Transverse colon (tissue), 4 donors: Measurements from ENCODE around the gene TMEM167A. TPM values are rescaled to one million over a fixed set of nuclear protein-coding genes. Genes with fewer than 3 reads are reported as not detected.

Experiments used
- DNase-seq: peaks from one replicate; pipeline ENCODE4 v3.0.0-alpha.2; 2019
- H3K27ac ChIP-seq, 4 donors: fragments of 200-600 bp; sonication (generic); 2 replicates each; pipeline ENCODE4 v1.5.1; 2016 to 2018; ENCODE audit warnings: inconsistent platforms in 4 of 4
- H3K27me3 ChIP-seq: fragments of 200-600 bp; sonication (generic); 2 replicates; pipeline ENCODE4 v1.5.1; 2017; ENCODE audit warnings: inconsistent platforms
- H3K36me3 ChIP-seq, 4 donors: fragments of 200-600 bp; sonication (generic); 2 replicates each; pipeline ENCODE4 v1.5.1; 2017 to 2019; ENCODE audit warnings: inconsistent platforms in 4 of 4
- H3K4me1 ChIP-seq, 4 donors: fragments of 200-600 bp; sonication (generic); 2 replicates each; pipeline ENCODE4 v1.5.1; 2017 to 2020; ENCODE audit warnings: inconsistent platforms in 4 of 4
- H3K4me3 ChIP-seq, 4 donors: fragments of 200-600 bp; sonication (generic); 1 replicate in 1 of 4; 2 replicates in 3 of 4; pipeline versions ENCODE4 v1.5.1 to v1.6.1; 2017 to 2019; ENCODE audit warnings: inconsistent platforms in 4 of 4
- H3K9me3 ChIP-seq, 2 donors: fragments of 200-600 bp; sonication (generic); 2 replicates each; pipeline ENCODE4 v1.5.1; 2017 to 2019; ENCODE audit warnings: inconsistent platforms in 2 of 2
- CTCF ChIP-seq, 5 experiments: fragments of 200-600 bp in 3 of 5; fragments of 450-650 bp in 2 of 5; sonication (generic) in 3 of 5; IDR thresholded peaks; 1 replicate in 2 of 5; 2 replicates in 3 of 5; pipeline ENCODE4 v1.5.1; 2016 to 2017; ENCODE audit warnings: antibody characterized with exemption in 5 of 5, inconsistent platforms in 3 of 5, mild to moderate bottlenecking in 2 of 5, moderate library complexity in 1 of 5
- EP300 ChIP-seq: sonication (generic); formaldehyde crosslinking; IDR thresholded peaks from one replicate; pipeline ENCODE4 v1.6.1; 2017; ENCODE audit warnings: antibody characterized with exemption, low read depth
- POLR2A ChIP-seq: fragments of 450-650 bp; IDR thresholded peaks from one replicate; pipeline ENCODE4 v1.6.1; 2016; ENCODE audit warnings: antibody characterized with exemption, mild to moderate bottlenecking, moderate library complexity
- POLR2AphosphoS5 ChIP-seq, 3 donors: sonication (generic); formaldehyde crosslinking; IDR thresholded peaks; one replicate each; pipeline ENCODE4 v1.6.1; 2016; ENCODE audit warnings: antibody characterized with exemption in 3 of 3
- WGBS, 2 donors: methylation state at CpG; one replicate each; pipeline ENCODE4 v1.1.5; 2018; ENCODE audit warnings: low coverage in 1 of 2; 5-methylcytosine and 5-hydroxymethylcytosine counted together
- in situ Hi-C, 4 donors: fragments of 200-750 bp; cut with MboI; loops; one replicate each; pipeline versions ENCODE4 v1.15.0 to v1.15.1; 2017; ENCODE audit warnings: low sequenced_read_pairs in 3 of 4, low pct_ligation_motif_present in 1 of 4, low pct_unique_long_range_greater_than_20kb in 1 of 4
- intact Hi-C: fragments of 100-400 bp; cut with DNase I; formaldehyde crosslinking; loops from one replicate; pipeline ENCODE4 v1.15.1; 2023; ENCODE audit warnings: low total_unique reads
- total RNA-seq, 4 donors: library from RNA; depleted of rRNA; stranded (reverse); fragments of >200 nt; gene quantifications; one replicate each; pipeline ENCODE4 v1.1.0, GENCODE V29; 2016

Gene TMEM167A
- total RNA-seq, 4 donors from 2014 or later = 7.0 to 42.9 (median 32.4) TPM

GRCh38 chr5:83044926-83045325 is 32.3 kb downstream of the TMEM167A start:
- in situ Hi-C loops = no loop called here
- intact Hi-C loops = no loop called here
- WGBS, 2 donors = 67 to 72% methylated on average over 1 to 2 of the region's 2 CpGs
- H3K27ac ChIP-seq = no peak overlapping the region
- no peaks in the 10 kb centered on the region for H3K36me3 ChIP-seq
- no peak for DNase-seq
- TF ChIP-seq CTCF (IDR thresholded peaks at IDR 0.05) = no peak
- TF ChIP-seq POLR2A = no peak
- TF ChIP-seq EP300 = no peak
- no peak for TF ChIP-seq POLR2AphosphoS5 (IDR thresholded peaks at IDR 0.05)
- no peaks in the 10 kb centered on the region for H3K27me3 ChIP-seq
- no peaks in the 10 kb centered on the region for H3K9me3 ChIP-seq
- H3K4me3 ChIP-seq = no peak overlapping the region
- no peaks in the 10 kb centered on the region for H3K4me1 ChIP-seq

GRCh38 chr5:83042507-83042906 is 34.7 kb downstream of the TMEM167A start:
- H3K36me3 ChIP-seq = no peaks in the 10 kb centered on the region
- no peak overlapping the region for H3K27ac ChIP-seq
- no peak for DNase-seq
- intact Hi-C loops (no loop called here), in situ Hi-C loops (no loop called here)
- WGBS, 2 donors = 94 to 100% methylated on average over 1 to 3 of the region's 3 CpGs
- no peak for TF ChIP-seq POLR2AphosphoS5 (IDR thresholded peaks at IDR 0.05)
- no peaks in the 10 kb centered on the region for H3K9me3 ChIP-seq
- no peaks in the 10 kb centered on the region for H3K4me1 ChIP-seq
- no peak overlapping the region for H3K4me3 ChIP-seq
- no peaks in the 10 kb centered on the region for H3K27me3 ChIP-seq

GRCh38 chr5:83038924-83039323 is 38.3 kb downstream of the TMEM167A start:
- WGBS, 2 donors = 84 to 93% methylated on average over 3 of the region's 3 CpGs
- DNase-seq = no peak
- Histone ChIP-seq H3K27ac (no peak overlapping the region), H3K4me1 (no peaks in the 10 kb centered on the region), H3K9me3 (no peaks in the 10 kb centered on the region), H3K27me3 (no peaks in the 10 kb centered on the region), H3K4me3 (no peak overlapping the region), H3K36me3 (no peaks in the 10 kb centered on the region)
- intact Hi-C loops (no loop called here), in situ Hi-C loops (no loop called here)
- no peak for TF ChIP-seq EP300
- no peak for TF ChIP-seq POLR2A

GRCh38 chr5:83036991-83037575 is 40.1 kb downstream of the TMEM167A start:
- Histone ChIP-seq H3K36me3 (no peaks in the 10 kb centered on the region), H3K27me3 (no peaks in the 10 kb centered on the region), H3K4me3 (no peak overlapping the region), H3K4me1 (no peaks in the 10 kb centered on the region), H3K9me3 (no peaks in the 10 kb centered on the region), H3K27ac (no peak overlapping the region)
- DNase-seq = no peak
- TF ChIP-seq EP300 (no peak), CTCF (IDR thresholded peaks at IDR 0.05) (no peak), POLR2A (no peak), POLR2AphosphoS5 (IDR thresholded peaks at IDR 0.05) (no peak)
- 74 to 78% methylated on average over 4 of the region's 4 CpGs for WGBS, 2 donors
- in situ Hi-C loops (no loop called here), intact Hi-C loops (no loop called here)

- H3K9me3 ChIP-seq = no peaks in the 10 kb centered on the region
- DNase-seq = no peak
- H3K4me3 ChIP-seq = no peak overlapping the region
- no peak overlapping the region for H3K27ac ChIP-seq
- no peaks in the 10 kb centered on the region for H3K4me1 ChIP-seq
- no peaks in the 10 kb centered on the region for H3K36me3 ChIP-seq
- intact Hi-C loops (no loop called here), in situ Hi-C loops (no loop called here)
- no peaks in the 10 kb centered on the region for H3K27me3 ChIP-seq
- 29 to 76% methylated on average over 1 to 5 of the region's 5 CpGs for WGBS, 2 donors
- TF ChIP-seq POLR2AphosphoS5 (IDR thresholded peaks at IDR 0.05) = no peak
- no peak for TF ChIP-seq POLR2A
- no peak for TF ChIP-seq EP300
- TF ChIP-seq CTCF (IDR thresholded peaks at IDR 0.05) = no peak
Observed at GRCh38 chr5:83035373-83036100, 41.7 kb downstream of the TMEM167A start.
